Measurements from ENCODE around the gene SELENOS. TPM values are rescaled to one million over a fixed set of nuclear protein-coding genes. Genes with fewer than 3 reads are reported as not detected.

The SELENOS gene
- polyA plus RNA-seq, 3 donors: 40.2 to 70.2 (median 51.6) TPM

DNA sequence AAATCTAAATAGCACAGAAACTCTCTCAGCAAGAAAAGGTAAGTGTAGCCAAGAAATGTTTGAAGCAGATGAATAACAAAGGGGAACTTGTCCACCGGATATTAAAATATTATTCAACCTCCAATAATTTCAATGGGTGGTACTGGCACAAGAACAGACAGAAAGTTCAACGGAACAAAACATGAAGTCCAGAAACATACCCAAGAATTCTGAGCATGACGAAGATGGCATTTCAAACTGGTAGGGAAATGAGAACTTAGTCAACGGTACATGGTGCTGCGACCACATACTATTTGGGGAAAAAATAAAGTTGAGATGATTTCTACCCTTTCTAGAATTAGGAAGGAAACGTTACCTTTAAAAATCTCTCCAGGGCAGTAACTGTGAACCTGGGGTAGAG, 30.9 kb downstream of the SELENOS start:
- no CpG with 5 or more reads among the region's 6 CpGs for WGBS (ENCODE audit: insufficient coverage)
- Histone ChIP-seq H3K9me3 (replicated peaks in 1 of 2; ENCODE audit: control insufficient read depth in 1 of 2, insufficient read depth in 1 of 2, low read length in 2 of 2) (no peaks in the 10 kb centered on the region), H3K4me3 (replicated peaks in 1 of 3; ENCODE audit: low read depth in 2 of 3, low read length in 3 of 3) (peak overlapping the region in 1 of 3 experiments; percentile 69), H3K9ac (ENCODE audit: insufficient read depth, low read length, poor library complexity, severe bottlenecking) (no peak overlapping the region), H3K79me2 (ENCODE audit: insufficient read depth, low read length) (peaks cover 96% of the 10 kb centered on the region), H3K4me2 (replicated peaks; ENCODE audit: extremely low read depth, low read length, poor library complexity, severe bottlenecking) (peak overlapping the region; percentile 58), H4K20me1 (ENCODE audit: insufficient read depth, low read length) (peaks cover 65% of the 10 kb centered on the region), H3K4me1 (ENCODE audit: control insufficient read depth in 1 of 2, insufficient read depth in 2 of 2, low read length in 2 of 2) (peaks cover 94% of the 10 kb centered on the region in 2 donors), H3K36me3 (replicated peaks in 1 of 2; ENCODE audit: control insufficient read depth in 1 of 2, insufficient read depth in 2 of 2, low read length in 2 of 2) (peaks cover 0 to 5% of the 10 kb centered on the region in 2 donors), H2AFZ (ENCODE audit: insufficient read depth, low read depth, low read length, poor library complexity, severe bottlenecking) (no peak overlapping the region), H3K27ac (ENCODE audit: low read depth in 1 of 2, low read length in 2 of 2) (peak overlapping the region in 1 of 2 donors; percentile 72), H3K27me3 (ENCODE audit: control insufficient read depth in 2 of 2, insufficient read depth in 2 of 2, low read length in 2 of 2) (no peaks in the 10 kb centered on the region)
- H3K4me1 Mint-ChIP-seq: peaks cover 89% of the 10 kb centered on the region
- intact Hi-C loops (cut with micrococcal nuclease): loop anchor here in 1 of 2 donors (2.0 kb wide), 1 partner anchor 124 kb away; no protein-coding TSS in a partner anchor
- H3K36me3 Mint-ChIP-seq: peaks cover 19 to 35% of the 10 kb centered on the region in 2 donors
- no peaks in the 10 kb centered on the region for H3K9me3 Mint-ChIP-seq
- TF ChIP-seq, protein P1, sequence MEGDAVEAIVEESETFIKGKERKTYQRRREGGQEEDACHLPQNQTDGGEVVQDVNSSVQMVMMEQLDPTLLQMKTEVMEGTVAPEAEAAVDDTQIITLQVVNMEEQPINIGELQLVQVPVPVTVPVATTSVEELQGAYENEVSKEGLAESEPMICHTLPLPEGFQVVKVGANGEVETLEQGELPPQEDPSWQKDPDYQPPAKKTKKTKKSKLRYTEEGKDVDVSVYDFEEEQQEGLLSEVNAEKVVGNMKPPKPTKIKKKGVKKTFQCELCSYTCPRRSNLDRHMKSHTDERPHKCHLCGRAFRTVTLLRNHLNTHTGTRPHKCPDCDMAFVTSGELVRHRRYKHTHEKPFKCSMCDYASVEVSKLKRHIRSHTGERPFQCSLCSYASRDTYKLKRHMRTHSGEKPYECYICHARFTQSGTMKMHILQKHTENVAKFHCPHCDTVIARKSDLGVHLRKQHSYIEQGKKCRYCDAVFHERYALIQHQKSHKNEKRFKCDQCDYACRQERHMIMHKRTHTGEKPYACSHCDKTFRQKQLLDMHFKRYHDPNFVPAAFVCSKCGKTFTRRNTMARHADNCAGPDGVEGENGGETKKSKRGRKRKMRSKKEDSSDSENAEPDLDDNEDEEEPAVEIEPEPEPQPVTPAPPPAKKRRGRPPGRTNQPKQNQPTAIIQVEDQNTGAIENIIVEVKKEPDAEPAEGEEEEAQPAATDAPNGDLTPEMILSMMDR (IDR thresholded peaks at IDR 0.05): no peak
- peak overlapping the region; percentile 24 to 77 (median 52) for H3K27ac Mint-ChIP-seq
- H3K27me3 Mint-ChIP-seq (ENCODE audit: low read depth in 3 of 3): peaks cover 0 to 7% (median 0%) of the 10 kb centered on the region in 3 donors
- DNase-seq: no peak
- H3K4me3 Mint-ChIP-seq: peak overlapping the region; percentile 40 to 45

DNA sequence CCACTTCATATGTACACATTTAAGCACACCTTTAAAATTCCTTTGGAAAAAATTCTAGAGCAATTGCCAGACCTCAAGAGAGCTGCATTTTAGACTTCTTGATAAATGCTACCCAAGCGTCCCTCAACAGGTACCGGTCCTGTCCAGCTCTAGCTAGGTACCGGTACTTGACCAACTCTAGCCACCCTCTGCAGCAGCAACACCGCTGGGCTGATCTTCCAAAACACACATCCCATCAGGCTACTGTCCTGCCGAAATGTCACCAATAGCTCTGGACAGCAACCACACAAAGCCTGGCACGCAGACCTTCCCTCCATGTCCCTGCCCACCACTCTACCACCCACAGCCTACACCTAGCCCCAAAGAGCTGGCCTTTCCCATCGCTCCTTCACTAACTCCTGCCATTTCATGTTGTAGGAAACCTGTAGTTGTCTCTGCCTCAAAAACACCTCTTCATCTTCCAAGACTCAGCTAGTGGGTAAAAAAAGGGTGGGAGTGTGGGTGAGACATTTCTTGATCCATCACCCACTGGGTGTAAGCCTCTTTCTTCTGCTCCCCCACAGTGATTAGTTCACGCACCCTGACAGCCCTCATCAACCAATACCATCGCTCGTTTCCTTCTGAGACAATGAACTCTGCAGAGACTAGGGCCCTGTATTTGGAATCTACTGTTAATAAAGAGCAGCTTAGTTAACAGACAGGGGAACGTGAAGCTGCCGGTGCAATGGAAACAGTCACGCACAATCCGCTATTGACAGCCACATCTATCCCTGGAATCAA, 32.2 kb downstream of the SELENOS start:
- H3K36me3 ChIP-seq (replicated peaks in 1 of 2; ENCODE audit: control insufficient read depth in 1 of 2, insufficient read depth in 2 of 2, low read length in 2 of 2): peaks cover 0 to 5% of the 10 kb centered on the region in 2 donors
- peak overlapping the region; percentile 45 to 72 for H3K27ac ChIP-seq (ENCODE audit: low read depth in 1 of 2, low read length in 2 of 2)
- TF ChIP-seq, protein P1 (IDR thresholded peaks at IDR 0.05): no peak
- Mint-ChIP-seq H3K27me3 (ENCODE audit: low read depth in 3 of 3) (peaks cover 0 to 7% (median 0%) of the 10 kb centered on the region in 3 donors), H3K27ac (peak overlapping the region; percentile 27 to 95 (median 85)), H3K36me3 (peaks cover 16 to 38% of the 10 kb centered on the region in 2 donors), H3K9me3 (no peaks in the 10 kb centered on the region), H3K4me1 (peaks cover 94% of the 10 kb centered on the region), H3K4me3 (peak overlapping the region in 1 of 2 donors; percentile 72)
- peaks cover 100% of the 10 kb centered on the region in 2 donors for H3K4me1 ChIP-seq (ENCODE audit: control insufficient read depth in 1 of 2, insufficient read depth in 2 of 2, low read length in 2 of 2)
- no peak overlapping the region for H2AFZ ChIP-seq (ENCODE audit: insufficient read depth, low read depth, low read length, poor library complexity, severe bottlenecking)
- H3K9me3 ChIP-seq (replicated peaks in 1 of 2; ENCODE audit: control insufficient read depth in 1 of 2, insufficient read depth in 1 of 2, low read length in 2 of 2): no peaks in the 10 kb centered on the region
- H3K4me3 ChIP-seq (replicated peaks in 1 of 3; ENCODE audit: low read depth in 2 of 3, low read length in 3 of 3): peak overlapping the region in 1 of 3 experiments; percentile 69
- peak overlapping the region; percentile 72 for H3K4me2 ChIP-seq (replicated peaks; ENCODE audit: extremely low read depth, low read length, poor library complexity, severe bottlenecking)
- no peaks in the 10 kb centered on the region for H3K27me3 ChIP-seq (ENCODE audit: control insufficient read depth in 2 of 2, insufficient read depth in 2 of 2, low read length in 2 of 2)
- DNase-seq: no peak
- intact Hi-C loops (cut with micrococcal nuclease): loop anchor here (5.0 kb wide), 2 partner anchors 43 to 53 kb away; no protein-coding TSS in a partner anchor
- 97% methylated on average over 10 of the region's 14 CpGs for WGBS (ENCODE audit: insufficient coverage)
- H3K79me2 ChIP-seq (ENCODE audit: insufficient read depth, low read length): peaks cover 98% of the 10 kb centered on the region
- H3K9ac ChIP-seq (ENCODE audit: insufficient read depth, low read length, poor library complexity, severe bottlenecking): no peak overlapping the region
- peaks cover 60% of the 10 kb centered on the region for H4K20me1 ChIP-seq (ENCODE audit: insufficient read depth, low read length)
